CD4-positive, alpha-beta T cell treated with Interleukin-12 subunit alpha and Interleukin-12 subunit beta, for 1 hour (primary cell): Measurements from ENCODE around the gene AFF3.

Experiments used
- DNase-seq: peaks from one replicate; pipeline ENCODE4 v3.0.0-alpha.2; 2020

Gene AFF3

DNA sequence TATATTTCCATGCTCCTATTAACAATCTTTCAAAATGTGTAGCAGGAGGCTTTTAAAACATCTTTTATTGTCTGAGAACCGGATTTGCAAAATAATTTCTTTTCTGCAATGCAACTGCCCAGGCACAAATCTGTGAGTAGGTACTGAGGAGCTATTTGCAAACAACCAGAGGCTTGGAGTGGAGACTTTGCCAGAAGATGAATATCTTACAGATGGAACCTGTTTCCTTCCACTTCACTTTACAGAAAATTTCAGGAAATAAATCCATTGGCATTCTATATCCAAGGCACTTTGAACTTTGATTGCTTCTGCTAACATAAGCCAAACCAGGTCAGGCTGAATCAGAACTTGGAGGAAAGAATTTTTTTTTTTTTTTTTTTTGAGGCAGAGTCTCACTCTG, 415.2 kb downstream of the AFF3 start:
- DNase-seq: no peak

- no peak for DNase-seq
Observed at GRCh38 chr2:99726691-99727090, 415.7 kb downstream of the AFF3 start.

GRCh38 chr2:99725820-99726219, 416.6 kb downstream of the AFF3 start:
- DNase-seq: no peak

DNA sequence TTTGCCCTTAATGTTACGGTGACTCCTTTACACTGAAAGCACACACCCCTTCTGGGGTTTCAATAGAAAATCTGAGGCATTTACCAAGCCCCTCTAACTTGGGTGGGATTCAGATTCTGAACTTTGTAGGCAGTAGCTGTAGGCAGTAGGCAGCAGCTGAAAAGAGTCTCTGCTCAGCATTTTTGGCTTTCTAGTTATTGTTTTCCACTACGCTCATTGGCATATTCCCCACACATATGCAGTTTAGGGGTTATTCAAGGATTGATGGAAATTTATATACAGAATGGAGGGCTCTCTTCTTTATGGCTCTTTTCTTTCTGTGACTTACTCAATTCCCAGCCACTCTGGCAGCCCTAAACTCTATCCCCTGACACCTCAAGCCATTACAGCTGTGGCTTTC, 419.9 kb downstream of the AFF3 start:
- no peak for DNase-seq

DNA sequence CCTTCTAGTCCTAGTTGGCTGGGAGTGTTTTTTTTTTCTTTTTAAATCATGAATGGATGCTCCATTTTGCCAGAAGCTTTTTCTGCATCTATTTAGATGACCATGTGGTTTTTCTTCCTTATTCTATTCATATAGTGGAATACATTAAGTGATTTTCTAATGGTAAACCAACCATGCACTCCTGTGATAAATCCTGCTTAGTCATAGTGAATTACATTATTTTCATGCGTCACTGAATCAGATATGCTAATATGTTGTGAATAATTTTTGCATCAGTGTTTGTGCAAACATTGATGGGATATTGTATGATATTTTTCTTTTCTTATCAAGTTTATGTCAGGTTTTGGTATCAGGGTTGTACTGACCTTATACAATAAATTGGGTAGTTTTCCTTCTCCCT, 423.3 kb downstream of the AFF3 start:
- DNase-seq: no peak

GRCh38 chr2:99715956-99716355, 426.4 kb downstream of the AFF3 start:
- no peak for DNase-seq

DNA sequence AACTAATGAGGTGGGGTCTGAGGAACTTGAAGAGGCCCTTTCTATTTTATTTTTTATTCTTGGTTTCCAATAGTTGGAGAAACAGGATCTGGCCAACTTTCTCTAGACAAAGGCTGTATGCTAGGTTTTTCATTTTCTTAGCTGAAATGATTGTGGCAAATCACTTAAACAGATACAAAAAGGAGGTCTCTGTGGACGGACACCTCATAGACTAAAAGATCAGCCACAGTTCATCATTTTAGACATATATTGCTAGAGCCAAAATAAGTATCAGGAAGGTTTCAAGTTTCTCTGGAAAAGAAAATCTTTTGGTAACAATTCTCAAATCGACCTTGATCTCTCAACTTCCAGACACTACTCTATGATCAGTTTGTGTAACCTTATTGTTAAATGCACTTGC, 428.0 kb downstream of the AFF3 start:
- DNase-seq: no peak

GRCh38 chr2:99711144-99711543, 431.2 kb downstream of the AFF3 start:
- no peak for DNase-seq

- no peak for DNase-seq
Observed at GRCh38 chr2:99710721-99711120, 431.7 kb downstream of the AFF3 start.

- DNase-seq: no peak
Observed at GRCh38 chr2:99709229-99709628, 433.2 kb downstream of the AFF3 start.

GRCh38 chr2:99708231-99708630, 434.2 kb downstream of the AFF3 start:
- no peak for DNase-seq

GRCh38 chr2:99707592-99707991, 434.8 kb downstream of the AFF3 start:
- no peak for DNase-seq

GRCh38 chr2:99706735-99707134, 435.7 kb downstream of the AFF3 start:
- no peak for DNase-seq

- no peak for DNase-seq
Observed at GRCh38 chr2:99701503-99701902, 440.9 kb downstream of the AFF3 start.

GRCh38 chr2:99700482-99701398, 441.6 kb downstream of the AFF3 start:
- no peak for DNase-seq

- DNase-seq: no peak
Observed at GRCh38 chr2:99698896-99699295, 443.5 kb downstream of the AFF3 start.

DNA sequence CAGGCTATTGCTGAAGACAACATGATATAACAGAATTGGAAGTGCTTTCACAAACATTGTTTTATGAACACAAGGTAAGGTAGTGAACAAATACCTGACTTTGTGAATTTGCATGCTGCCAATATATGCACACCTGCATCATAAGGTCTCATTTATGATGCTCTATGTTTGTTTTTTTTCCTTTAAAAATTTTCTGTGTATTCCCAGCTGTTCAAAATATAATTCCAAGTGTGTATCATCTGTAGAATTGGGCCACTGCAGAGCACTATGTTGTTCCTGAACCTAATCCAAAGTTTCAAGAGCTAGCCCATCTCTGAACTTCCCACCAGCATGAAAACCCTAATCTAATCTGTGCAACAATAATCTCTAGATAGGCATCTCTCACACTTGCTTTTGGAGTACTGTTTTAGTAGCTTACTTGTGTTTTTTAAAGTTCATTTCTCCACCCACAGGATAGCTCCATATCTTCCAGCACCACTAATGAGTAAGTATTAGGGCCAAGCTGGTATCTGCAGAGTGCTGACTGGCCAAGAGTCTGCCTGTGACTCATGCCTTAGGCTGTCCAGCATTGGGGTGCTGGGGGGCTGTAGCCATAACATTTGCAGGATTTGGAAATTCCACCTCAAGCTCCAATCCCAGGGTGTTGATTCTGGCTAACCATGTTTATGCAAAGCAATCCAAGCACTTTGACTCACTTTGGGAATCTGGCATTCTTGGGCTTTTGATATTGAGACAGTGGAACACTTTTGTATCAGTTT, 444.4 kb downstream of the AFF3 start:
- DNase-seq: no peak

DNA sequence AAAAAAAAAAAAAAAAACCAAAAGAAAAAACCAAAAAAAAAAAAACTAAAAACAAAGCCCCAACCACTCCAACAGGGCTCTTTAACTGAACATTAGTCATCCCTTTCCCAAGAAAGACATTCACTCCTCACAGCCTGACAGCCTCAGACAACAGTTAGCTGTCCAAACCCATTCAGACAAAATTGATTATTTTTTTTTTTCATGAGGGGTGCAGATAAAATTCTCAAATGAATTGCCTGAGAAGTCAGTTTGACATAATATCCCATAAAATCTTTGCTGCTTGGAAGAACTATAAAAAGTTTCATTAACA, 446.5 kb downstream of the AFF3 start:
- no peak for DNase-seq

DNA sequence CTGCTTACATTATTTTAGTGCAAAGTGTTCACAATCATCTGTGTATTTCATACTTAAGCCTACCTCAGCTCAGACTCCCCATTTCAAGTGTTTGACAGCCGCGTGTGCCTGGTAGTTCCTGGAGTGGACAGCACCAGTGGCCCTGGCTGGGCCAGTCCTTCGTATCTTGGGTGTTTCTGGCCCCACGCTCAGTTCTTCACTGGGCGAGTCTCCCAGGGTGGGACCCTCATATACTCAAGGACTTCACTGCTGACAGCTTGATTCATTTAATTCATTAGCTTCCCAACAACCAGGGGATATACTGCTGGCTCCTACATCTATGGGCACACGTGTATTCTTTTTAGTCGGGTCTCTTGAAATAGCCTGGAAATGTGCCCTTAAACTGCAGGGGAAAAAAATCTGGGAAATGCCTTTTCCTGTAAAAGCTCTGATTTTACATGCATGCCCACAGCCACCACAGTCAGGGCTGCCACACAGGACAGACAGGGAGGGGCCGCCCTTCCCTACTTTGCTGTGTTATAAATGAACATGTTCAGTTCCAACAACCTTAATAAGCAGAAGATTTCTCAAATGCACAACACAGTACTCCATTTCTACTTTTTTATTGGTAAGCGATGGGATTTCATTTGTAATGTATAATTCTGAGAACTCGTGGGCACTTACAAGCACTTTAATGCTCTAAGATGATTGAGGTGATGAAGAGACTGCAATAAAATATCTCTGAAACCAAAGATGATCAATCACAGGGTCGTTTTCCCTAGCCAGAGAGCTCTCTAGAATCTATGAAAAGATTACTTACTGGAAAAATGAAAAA, 447.1 kb downstream of the AFF3 start:
- DNase-seq: no peak

GRCh38 chr2:99694331-99694730, 448.1 kb downstream of the AFF3 start:
- no peak for DNase-seq

DNA sequence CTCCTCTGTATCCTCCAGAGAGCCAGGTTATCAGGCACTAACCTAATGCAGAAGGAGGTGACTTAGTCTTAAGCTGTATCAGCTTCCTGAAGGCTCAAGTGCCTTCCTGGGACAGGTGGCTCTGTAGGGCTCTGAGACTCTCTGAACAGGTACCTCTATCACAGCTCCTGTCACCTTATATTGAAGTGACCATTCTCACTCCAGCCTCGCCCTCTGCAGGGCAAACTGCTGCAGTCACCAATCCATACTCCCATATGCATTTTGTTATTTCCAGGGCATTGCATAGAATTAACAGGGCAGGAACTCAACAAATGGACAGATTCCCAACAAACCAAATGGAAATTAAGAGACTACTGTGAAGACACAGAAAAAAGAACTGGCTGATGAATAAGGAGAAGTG, 449.6 kb downstream of the AFF3 start:
- no peak for DNase-seq

- DNase-seq: no peak
Observed at GRCh38 chr2:99691926-99692325, 450.5 kb downstream of the AFF3 start.

DNA sequence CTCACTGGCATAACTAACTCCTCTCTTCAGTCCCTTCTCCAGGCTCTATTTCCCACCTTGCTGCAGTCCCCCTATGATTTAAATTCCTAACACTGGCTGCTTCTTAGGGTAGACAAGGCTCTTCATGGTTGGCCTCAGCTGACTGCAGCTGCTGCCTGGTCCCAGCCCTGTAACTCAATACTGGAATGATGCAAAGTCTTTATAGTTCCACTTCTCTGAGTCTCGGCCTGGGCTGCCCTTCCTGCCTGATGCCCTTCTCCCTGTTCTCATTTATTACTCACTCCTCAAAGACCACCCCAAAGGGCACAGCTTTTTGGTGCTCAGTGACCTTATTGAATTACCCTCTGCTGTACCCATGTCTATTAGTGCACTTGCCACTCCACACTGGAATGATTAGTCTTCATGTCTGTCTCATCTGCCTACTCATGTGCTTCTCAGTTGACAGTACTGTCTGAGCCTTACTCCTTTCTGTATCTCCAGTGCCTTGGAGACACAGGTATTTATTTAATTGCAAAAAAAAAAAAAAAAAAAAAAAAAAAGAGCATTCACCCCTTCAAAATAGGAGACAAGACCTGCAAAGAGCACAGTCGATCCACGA, 453.1 kb downstream of the AFF3 start:
- DNase-seq: no peak
